Left ventricle myocardium inferior (tissue), 1 donor: ENCODE measurements around the gene CACNB1. TPM values are rescaled to one million over a fixed set of nuclear protein-coding genes. Genes with fewer than 3 reads are reported as not detected.

ENCODE experiments used
- DNase-seq: peaks from one replicate; pipeline ENCODE4 v3.0.0-alpha.2; 2020
- H3K27ac ChIP-seq: fragments of 200-600 bp; replicated peaks from 2 replicates; pipeline ENCODE4 v1.8.0; 2021
- H3K27me3 ChIP-seq: fragments of 200-600 bp; 2 replicates; pipeline ENCODE4 v1.8.0; 2021; ENCODE audit warnings: low read depth
- H3K36me3 ChIP-seq: fragments of 200-600 bp; 2 replicates; pipeline ENCODE4 v1.8.0; 2021
- H3K4me1 ChIP-seq: fragments of 200-600 bp; 2 replicates; pipeline ENCODE4 v1.8.0; 2021
- H3K4me3 ChIP-seq: fragments of 200-600 bp; 2 replicates; pipeline ENCODE4 v1.8.0; 2021; ENCODE audit warnings: mild to moderate bottlenecking, moderate library complexity
- H3K9me3 ChIP-seq: fragments of 200-600 bp; replicated peaks from 2 replicates; pipeline ENCODE4 v1.8.0; 2021
- intact Hi-C: fragments of 100-400 bp; cut with micrococcal nuclease; formaldehyde crosslinking; loops from one replicate; pipeline ENCODE4 v1.11.0; 2022
- total RNA-seq: library from RNA; stranded (reverse); fragmentation: NEBNext Ultra II Directional; extraction: Animal tissue kit (Norgen Biotek cat#: 25700); gene quantifications from one replicate; pipeline ENCODE4 v1.2.1, GENCODE V29; 2021
- TF ChIP-seq, protein P1 (sequence below): fragments of 200-600 bp; IDR thresholded peaks from 2 replicates; pipeline ENCODE4 v1.8.0; 2021; ENCODE audit warnings: antibody characterized with exemption, mild to moderate bottlenecking, borderline replicate concordance
- donor health status: DM: no; HTN: yes; CAD: no; lungs with severe emphysema.

Gene CACNB1
- total RNA-seq, 1 donor from 2014 or later: 3.7 TPM

DNA sequence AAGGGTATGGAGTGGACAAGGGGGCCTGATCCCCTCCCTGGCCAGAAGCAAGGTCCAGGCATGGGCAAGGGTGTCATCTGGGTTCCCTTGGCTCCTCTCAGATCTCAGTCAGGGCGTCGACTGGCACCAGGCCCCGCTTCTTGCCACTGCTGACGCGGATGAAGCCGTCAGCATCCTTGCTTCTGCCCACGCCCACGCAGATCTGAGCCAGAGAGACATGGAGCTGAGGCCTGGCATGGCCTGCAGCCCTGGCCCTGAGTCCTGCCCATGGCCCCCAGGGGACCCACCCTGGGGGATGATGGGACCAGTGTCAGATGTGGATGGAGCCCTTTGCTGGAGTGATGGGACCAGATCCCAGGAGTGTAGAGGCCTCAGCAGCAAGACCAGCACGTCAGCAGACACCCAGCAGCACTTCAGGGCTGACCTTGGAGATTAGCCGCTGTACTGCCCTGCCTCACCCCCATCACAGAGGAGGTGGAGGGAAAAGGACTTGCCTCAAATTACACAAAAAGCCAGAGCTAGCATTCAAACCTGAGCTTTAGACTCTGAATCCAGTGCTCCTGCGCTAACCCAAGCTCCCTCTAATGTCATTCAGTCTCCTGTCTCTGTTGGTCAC is 14.8 kb upstream of the CACNB1 start:
- H3K27ac ChIP-seq: peak overlapping the region; percentile 23
- H3K36me3 ChIP-seq: no peaks in the 10 kb centered on the region
- H3K9me3 ChIP-seq: no peaks in the 10 kb centered on the region
- TF ChIP-seq, protein P1, sequence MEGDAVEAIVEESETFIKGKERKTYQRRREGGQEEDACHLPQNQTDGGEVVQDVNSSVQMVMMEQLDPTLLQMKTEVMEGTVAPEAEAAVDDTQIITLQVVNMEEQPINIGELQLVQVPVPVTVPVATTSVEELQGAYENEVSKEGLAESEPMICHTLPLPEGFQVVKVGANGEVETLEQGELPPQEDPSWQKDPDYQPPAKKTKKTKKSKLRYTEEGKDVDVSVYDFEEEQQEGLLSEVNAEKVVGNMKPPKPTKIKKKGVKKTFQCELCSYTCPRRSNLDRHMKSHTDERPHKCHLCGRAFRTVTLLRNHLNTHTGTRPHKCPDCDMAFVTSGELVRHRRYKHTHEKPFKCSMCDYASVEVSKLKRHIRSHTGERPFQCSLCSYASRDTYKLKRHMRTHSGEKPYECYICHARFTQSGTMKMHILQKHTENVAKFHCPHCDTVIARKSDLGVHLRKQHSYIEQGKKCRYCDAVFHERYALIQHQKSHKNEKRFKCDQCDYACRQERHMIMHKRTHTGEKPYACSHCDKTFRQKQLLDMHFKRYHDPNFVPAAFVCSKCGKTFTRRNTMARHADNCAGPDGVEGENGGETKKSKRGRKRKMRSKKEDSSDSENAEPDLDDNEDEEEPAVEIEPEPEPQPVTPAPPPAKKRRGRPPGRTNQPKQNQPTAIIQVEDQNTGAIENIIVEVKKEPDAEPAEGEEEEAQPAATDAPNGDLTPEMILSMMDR: no peak
- no peak for DNase-seq
- intact Hi-C loops: no loop called here
- peaks cover 38% of the 10 kb centered on the region for H3K4me1 ChIP-seq
- no peak overlapping the region for H3K4me3 ChIP-seq
- peaks cover 42% of the 10 kb centered on the region for H3K27me3 ChIP-seq

GRCh38 chr17:39210093-39210434 is 12.6 kb upstream of the CACNB1 start:
- no peaks in the 10 kb centered on the region for H3K9me3 ChIP-seq
- peaks cover 3% of the 10 kb centered on the region for H3K36me3 ChIP-seq
- no peak for DNase-seq
- H3K27me3 ChIP-seq: peaks cover 22% of the 10 kb centered on the region
- TF ChIP-seq, protein P1: no peak
- peak overlapping the region; percentile 66 for H3K4me3 ChIP-seq
- H3K27ac ChIP-seq: peak overlapping the region; percentile 50
- H3K4me1 ChIP-seq: peaks cover 38% of the 10 kb centered on the region
- intact Hi-C loops: no loop called here

DNA sequence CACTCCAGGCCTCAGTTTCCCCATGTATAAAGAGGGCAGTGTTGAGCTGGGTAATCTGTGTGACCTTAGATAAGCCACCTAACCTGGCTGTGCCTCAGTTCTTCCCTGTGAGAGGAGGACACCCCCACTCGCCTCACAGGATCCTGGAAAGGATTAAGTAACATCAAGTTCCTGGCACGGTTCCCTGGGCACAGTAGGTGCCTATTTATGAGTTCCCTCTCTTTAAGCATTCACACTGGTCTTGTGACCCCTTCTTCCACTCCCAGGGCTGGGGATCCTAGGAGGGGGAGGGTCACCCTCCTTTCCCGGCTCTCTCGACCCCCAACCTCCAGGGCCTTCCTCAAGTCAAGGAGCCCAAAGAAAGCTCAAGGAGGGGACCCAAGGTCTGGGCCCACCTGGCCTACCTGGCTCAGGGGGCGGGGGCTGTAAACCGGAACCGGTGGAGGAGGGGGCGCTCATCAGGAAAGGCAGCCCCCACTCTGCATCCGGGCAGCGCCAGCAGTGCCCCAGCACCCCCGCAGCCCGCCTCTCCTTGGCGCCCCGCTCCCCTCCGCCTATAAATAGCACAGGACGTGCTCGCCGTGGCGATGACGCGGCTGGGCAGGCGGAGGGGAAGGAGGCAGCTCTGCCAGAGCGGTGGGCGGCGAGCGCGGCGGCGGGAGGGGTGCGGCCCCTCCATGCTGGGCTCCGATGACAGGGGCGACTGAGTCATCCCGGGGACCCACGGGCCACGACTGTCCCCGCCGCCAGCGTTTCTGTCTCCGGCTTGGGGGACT is 12.0 kb upstream of the CACNB1 start:
- intact Hi-C loops: no loop called here
- peaks cover 21% of the 10 kb centered on the region for H3K27me3 ChIP-seq
- DNase-seq: peak; percentile 69

DNA sequence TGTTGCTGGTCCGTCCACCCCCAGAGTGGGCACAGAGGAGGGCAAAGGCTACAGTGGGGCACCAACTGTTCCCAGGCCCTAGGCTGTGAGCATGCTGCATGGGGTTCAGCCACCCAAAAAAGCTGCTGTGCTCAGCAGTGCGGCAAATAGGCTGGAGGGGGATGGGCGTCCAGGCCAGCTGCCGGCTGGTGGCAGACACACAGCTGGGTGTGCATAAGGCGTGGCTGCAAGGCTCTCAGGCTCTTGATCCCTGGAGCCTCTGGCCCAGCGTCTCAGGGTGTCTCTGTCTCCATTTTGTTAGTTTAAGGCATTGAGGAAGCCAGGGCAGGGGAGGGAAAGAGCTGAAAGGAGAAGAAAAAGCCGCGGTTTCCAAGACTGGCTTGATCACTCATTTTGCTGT is 11.4 kb upstream of the CACNB1 start:
- H3K36me3 ChIP-seq: peaks cover 14% of the 10 kb centered on the region
- peak overlapping the region; percentile 50 for H3K27ac ChIP-seq
- intact Hi-C loops: no loop called here
- no peak for DNase-seq
- TF ChIP-seq, protein P1: no peak
- peak overlapping the region; percentile 66 for H3K4me3 ChIP-seq
- H3K27me3 ChIP-seq: peaks cover 19% of the 10 kb centered on the region
- no peaks in the 10 kb centered on the region for H3K9me3 ChIP-seq
- peaks cover 38% of the 10 kb centered on the region for H3K4me1 ChIP-seq

More for the DNA sequence above, 12.0 kb upstream of the CACNB1 start:
- H3K4me1 ChIP-seq: peaks cover 38% of the 10 kb centered on the region
- H3K9me3 ChIP-seq: no peaks in the 10 kb centered on the region
- TF ChIP-seq, protein P1: no peak
- H3K27ac ChIP-seq: peak overlapping the region; percentile 50
- H3K36me3 ChIP-seq: peaks cover 8% of the 10 kb centered on the region
- H3K4me3 ChIP-seq: peak overlapping the region; percentile 66

- no peaks in the 10 kb centered on the region for H3K9me3 ChIP-seq
- no peak overlapping the region for H3K27ac ChIP-seq
- H3K4me3 ChIP-seq: no peak overlapping the region
- peaks cover 40% of the 10 kb centered on the region for H3K4me1 ChIP-seq
- H3K36me3 ChIP-seq: peaks cover 22% of the 10 kb centered on the region
- intact Hi-C loops: no loop called here
- no peak for DNase-seq
- TF ChIP-seq, protein P1: no peak
- peaks cover 15% of the 10 kb centered on the region for H3K27me3 ChIP-seq
Observed at GRCh38 chr17:39208136-39208535, 10.7 kb upstream of the CACNB1 start.
